Muscle of leg (tissue), 11 donors: Measurements from ENCODE around the gene SPG21. TPM values are rescaled to one million over a fixed set of nuclear protein-coding genes. Genes with fewer than 3 reads are reported as not detected.
"Not testable (repeated sequence)": the region's sequence is repeated elsewhere in the genome, so short reads cannot be mapped to it uniquely, and the experiment has no call there.

Source experiments
- DNase-seq: peaks from one replicate; pipeline ENCODE4 v3.0.0; 2013
- H3K27ac ChIP-seq: one replicate; pipeline ENCODE4 v1.5.1; 2013; ENCODE audit warnings: mild to moderate bottlenecking, low read length, control low read depth
- H3K27me3 ChIP-seq: one replicate; pipeline ENCODE4 v1.6.1; 2013; ENCODE audit warnings: low read length; ENCODE audit not compliant: control insufficient read depth, insufficient read depth
- H3K36me3 ChIP-seq: one replicate; pipeline ENCODE4 v1.6.1; 2013; ENCODE audit warnings: low read length; ENCODE audit not compliant: control insufficient read depth, insufficient read depth
- H3K4me1 ChIP-seq: one replicate; pipeline ENCODE4 v1.6.1; 2013; ENCODE audit warnings: low read length; ENCODE audit not compliant: control insufficient read depth, insufficient read depth
- H3K4me3 ChIP-seq: one replicate; pipeline ENCODE4 v1.5.1; 2013; ENCODE audit warnings: low read length, control low read depth
- H3K9me3 ChIP-seq: replicated peaks from 2 replicates; pipeline ENCODE4 v1.6.1; 2013; ENCODE audit warnings: low read depth, low read length; ENCODE audit not compliant: control insufficient read depth
- WGBS: methylation state at CpG from one replicate; pipeline ENCODE4 v1.1.5; 2013; ENCODE audit warnings: missing lambda C conversion rate; ENCODE audit not compliant: insufficient coverage; 5-methylcytosine and 5-hydroxymethylcytosine counted together
- polyA plus RNA-seq, 8 donors: library from polyadenylated mRNA; unstranded; fragments of 120-200 nt; gene quantifications; one replicate each; pipeline versions ENCODE4 v1.2.1 to v1.2.3, GENCODE V29; 2013; ENCODE audit warnings: inconsistent platforms in 1 of 8, low replicate concordance in 1 of 8; ENCODE audit not compliant: insufficient read length in 8 of 8, insufficient read depth in 1 of 8
- total RNA-seq: library from RNA; stranded (reverse); fragments of 120-200 nt; gene quantifications from one replicate; pipeline ENCODE4 v1.2.4, GENCODE V29; 2013

Gene SPG21
- total and polyA plus RNA-seq, 9 donors, result 57.5 to 102 (median 76.4) TPM

DNA sequence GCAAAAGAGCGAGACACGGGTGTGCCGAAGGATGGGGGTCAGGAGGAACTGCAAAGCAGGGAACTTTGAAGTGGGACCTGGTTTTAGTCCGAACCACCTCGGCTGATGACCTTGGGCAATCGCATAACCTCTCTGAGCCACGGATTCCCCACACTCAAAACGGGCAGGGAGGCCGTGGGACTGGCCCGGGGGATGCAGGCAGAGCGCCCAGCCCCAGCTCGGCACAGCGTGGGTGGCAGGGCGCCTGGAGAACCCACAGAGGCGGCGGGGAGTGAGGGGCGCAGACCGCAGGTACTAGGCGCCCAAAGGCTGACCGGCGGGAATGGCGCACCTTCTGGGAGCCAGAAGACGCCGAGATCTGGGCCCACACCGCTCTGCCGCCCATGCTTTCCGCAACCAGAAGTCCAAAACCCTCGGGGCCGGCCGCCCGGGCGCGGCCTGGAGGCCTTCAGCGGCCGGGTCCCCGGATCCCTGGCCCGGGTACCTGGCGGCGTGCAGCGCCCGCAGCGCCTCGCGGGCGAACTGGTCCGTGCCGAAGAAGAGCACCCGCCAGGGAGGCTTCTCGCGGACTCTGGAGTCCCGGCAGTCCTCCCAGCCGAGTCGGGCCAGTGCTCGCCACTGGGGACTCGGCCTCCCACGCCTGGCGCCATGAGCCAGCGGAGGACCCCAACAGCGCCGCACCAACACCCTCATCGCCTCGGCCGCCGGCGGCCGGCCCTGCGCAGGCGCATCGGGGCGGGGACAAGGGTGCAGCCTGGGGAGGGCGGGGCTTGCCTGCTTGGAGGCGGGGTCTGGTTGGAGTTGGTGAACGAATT lies 39.4 kb upstream of the SPG21 start, which contains the start of gene MTFMT:
TSS of gene MTFMT (minus strand) at position 719 of the 815 bp plus-strand sequence. CDS start at position 693, 26 bp downstream.
- under 1% methylated on average over 61 of the region's 73 CpGs for WGBS
- Histone ChIP-seq H3K36me3 (peaks cover 18% of the 10 kb centered on the region), H3K4me3 (peak within 1 kb of the TSS; percentile 73), H3K9me3 (no peaks in the 10 kb centered on the region), H3K4me1 (peaks cover 9% of the 10 kb centered on the region), H3K27ac (no peak within 1 kb of the TSS), H3K27me3 (peaks cover 3% of the 10 kb centered on the region)
- peak; percentile 92 for DNase-seq

DNA sequence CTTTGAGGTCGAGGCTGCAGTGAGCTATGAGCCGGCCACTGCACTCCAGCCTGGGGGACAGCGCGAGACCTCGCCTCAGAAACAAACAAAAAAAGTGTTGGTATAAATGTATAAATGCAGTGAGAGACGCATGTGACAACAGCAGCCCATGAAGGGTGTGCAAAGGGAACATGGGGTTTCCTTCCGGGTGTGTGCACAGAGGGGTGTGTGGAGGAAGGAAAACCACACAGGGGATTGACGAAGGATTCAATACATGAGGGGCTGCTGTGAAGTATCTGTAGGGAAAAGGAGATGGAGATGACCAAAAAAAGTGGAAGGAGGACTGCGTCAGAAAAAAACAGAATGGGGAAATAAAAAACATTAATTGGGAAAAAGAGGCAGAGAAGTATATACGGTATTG lies 38.6 kb upstream of the SPG21 start:
- no peak overlapping the region for H3K27ac ChIP-seq
- WGBS, result 33% methylated on average over 5 of the region's 10 CpGs

DNA sequence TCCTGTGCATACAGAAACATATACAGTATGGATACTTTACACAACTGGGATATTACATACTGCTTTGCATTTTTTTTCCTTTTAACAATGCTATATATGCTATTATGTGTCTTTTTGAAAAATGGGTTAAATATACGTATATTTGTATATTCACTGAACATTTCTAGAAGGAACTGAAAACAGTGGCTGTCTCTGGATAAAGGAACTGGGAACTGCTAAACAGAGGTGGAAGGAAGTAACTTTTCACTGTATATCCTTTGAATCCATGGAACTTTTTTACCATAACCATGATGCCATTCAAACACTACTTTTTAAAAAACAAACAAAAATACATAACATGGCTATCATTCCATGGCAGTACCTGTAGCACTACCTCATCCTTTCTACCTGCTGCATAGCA lies 37.9 kb upstream of the SPG21 start:
- DNase-seq, result no peak
- Histone ChIP-seq H3K4me3 (no peak overlapping the region), H3K36me3 (peaks cover 21% of the 10 kb centered on the region), H3K9me3 (no peaks in the 10 kb centered on the region), H3K27me3 (peaks cover 3% of the 10 kb centered on the region), H3K4me1 (peaks cover 9% of the 10 kb centered on the region), H3K27ac (no peak overlapping the region)
- no CpG with 5 or more reads among the region's 1 CpG for WGBS

More for the DNA sequence above, 38.6 kb upstream of the SPG21 start:
- H3K36me3 ChIP-seq, result peaks cover 18% of the 10 kb centered on the region
- H3K4me1 ChIP-seq, result peaks cover 9% of the 10 kb centered on the region
- DNase-seq, result no peak
- peaks cover 3% of the 10 kb centered on the region for H3K27me3 ChIP-seq
- H3K9me3 ChIP-seq, result no peaks in the 10 kb centered on the region
- H3K4me3 ChIP-seq, result peak overlapping the region; percentile 73

DNA sequence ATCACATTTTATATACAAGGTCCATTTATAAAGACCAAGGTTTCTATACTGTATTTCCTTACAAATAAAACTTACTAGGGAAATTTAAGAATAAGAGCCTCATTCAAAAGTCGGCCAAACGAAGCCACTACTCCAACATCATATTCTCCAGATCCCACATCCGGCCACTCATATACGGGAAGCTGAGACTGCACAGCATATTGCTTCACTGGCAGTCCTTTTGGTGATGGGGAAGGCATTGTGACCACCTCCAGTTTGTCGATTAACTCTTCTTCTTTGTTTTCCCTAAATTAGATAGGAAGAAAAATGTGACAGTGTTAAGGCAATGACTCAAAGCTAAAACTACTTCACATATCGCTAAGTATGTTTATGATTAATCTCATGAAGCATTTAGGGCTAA lies 37.0 kb upstream of the SPG21 start:
- peaks cover 3% of the 10 kb centered on the region for H3K27me3 ChIP-seq
- no CpG with 5 or more reads among the region's 6 CpGs for WGBS
- peaks cover 22% of the 10 kb centered on the region for H3K36me3 ChIP-seq
- H3K4me3 ChIP-seq, result no peak overlapping the region
- H3K27ac ChIP-seq, result no peak overlapping the region
- H3K9me3 ChIP-seq, result no peaks in the 10 kb centered on the region
- H3K4me1 ChIP-seq, result peaks cover 9% of the 10 kb centered on the region
- DNase-seq, result no peak

DNA sequence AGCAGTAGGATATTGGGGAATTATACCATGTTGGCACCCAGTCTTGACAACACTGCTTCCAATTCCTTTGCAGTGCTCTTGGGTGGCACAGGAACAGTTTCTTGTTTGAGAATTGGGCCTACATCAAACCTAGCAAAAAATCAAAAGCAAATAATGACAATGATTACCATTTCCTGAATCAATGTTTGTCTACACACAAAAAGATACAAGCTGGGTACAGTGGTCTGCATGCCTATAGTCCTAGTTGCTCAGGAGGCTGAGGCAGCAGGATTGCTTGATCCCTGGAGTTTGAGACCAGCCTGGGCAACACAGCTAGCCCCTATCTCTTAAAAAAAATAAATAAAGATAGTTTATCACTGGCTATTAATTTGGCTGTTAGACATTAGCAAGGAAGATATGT lies 31.8 kb upstream of the SPG21 start:
- DNase-seq, result no peak
- Histone ChIP-seq H3K4me1 (no peaks in the 10 kb centered on the region), H3K36me3 (peaks cover 36% of the 10 kb centered on the region), H3K9me3 (no peaks in the 10 kb centered on the region), H3K4me3 (no peak overlapping the region), H3K27ac (no peak overlapping the region), H3K27me3 (no peaks in the 10 kb centered on the region)

DNA sequence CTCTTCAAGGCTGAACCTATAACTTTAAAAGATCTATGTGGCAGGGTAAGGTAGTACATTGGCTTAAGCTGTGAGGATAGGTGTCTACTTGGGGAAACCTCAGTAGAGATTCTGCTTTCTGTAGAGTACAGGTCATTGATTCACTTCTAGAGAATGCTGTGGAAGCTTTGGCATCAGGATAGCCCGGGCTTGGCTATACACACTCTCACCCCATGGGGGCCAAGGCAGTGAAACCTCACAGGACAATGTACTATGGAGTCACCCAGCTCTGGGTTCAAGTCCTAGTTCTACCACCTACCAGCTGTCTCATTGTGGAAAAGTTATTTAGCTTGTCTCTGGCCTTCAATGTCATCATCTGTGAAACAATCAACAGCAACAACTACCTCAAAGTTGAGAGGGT lies 30.7 kb upstream of the SPG21 start:
- no peak overlapping the region for H3K4me3 ChIP-seq
- no peaks in the 10 kb centered on the region for H3K9me3 ChIP-seq
- H3K4me1 ChIP-seq, result no peaks in the 10 kb centered on the region
- DNase-seq, result no peak
- no peak overlapping the region for H3K27ac ChIP-seq
- no peaks in the 10 kb centered on the region for H3K27me3 ChIP-seq
- peaks cover 31% of the 10 kb centered on the region for H3K36me3 ChIP-seq
- no CpG with 5 or more reads among the region's 1 CpG for WGBS

DNA sequence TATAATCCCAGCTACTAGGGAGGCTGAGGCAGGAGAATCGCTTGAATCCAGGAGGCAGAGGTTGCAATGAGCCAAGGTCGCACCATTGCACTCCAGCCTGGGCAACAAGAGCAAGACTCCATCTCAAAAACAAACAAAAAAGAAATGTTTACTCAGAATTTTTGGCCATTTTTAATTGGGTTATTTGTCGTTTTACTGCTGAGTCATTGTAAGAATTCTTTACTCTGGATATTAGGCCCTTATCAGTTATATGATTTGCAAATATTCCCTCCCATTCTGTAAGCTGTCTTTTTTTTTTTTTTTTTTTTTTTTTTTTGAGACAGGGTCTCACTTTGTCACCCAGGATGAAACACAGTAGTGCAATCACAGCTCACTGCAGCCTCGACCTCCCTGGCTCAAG lies 21.5 kb upstream of the SPG21 start:
- not testable (repeated sequence) for DNase-seq, H3K27ac ChIP-seq, H3K27me3 ChIP-seq, H3K4me3 ChIP-seq, H3K4me1 ChIP-seq, H3K9me3 ChIP-seq
- peaks cover 27% of the 10 kb centered on the region for H3K36me3 ChIP-seq
- WGBS, result no CpG with 5 or more reads among the region's 4 CpGs

DNA sequence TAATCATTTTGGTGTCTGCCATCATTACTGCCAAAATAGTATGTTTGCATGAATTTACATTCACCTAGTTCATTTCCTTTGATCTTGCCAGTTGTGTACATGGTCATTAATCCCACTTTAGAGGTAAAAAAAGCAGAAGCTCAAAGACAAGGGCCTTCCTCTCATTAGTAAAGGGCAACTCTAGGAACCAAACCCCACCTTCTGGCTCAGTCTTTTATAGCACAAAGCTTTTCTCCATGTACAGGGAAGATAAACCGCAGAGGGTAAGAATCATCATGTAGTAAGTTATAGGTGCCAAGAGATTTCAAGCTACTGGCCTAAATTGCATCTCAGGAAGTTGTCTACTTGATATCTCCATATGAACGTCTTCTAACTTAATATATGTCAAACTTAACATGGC lies 19.3 kb upstream of the SPG21 start:
- no peaks in the 10 kb centered on the region for H3K4me1 ChIP-seq
- no peak overlapping the region for H3K4me3 ChIP-seq
- H3K27me3 ChIP-seq, result no peaks in the 10 kb centered on the region
- H3K9me3 ChIP-seq, result peaks cover 8% of the 10 kb centered on the region
- peaks cover 15% of the 10 kb centered on the region for H3K36me3 ChIP-seq
- DNase-seq, result no peak
- 54% methylated on average over 1 of the region's 2 CpGs for whole genome bisulfite sequencing
- no peak overlapping the region for H3K27ac ChIP-seq

DNA sequence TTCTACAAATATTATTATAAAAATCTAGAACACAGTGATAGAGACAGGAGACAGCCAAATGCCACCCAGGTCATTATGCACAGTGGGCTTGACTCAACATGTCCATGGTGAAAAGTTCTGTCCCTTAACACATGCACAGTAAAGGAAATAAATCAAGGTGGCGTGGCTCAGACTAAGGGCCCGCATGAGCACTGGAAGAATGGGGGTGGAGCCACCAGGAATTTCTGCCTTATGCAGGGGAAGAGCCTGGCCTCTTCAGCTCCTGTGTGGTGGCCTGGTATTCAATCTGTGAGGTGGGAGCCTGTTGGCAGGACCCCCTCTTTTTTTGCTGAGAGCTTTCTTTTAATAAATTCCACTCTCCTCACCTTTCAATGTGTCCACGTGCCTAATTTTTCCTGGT lies 17.2 kb upstream of the SPG21 start:
- no peaks in the 10 kb centered on the region for H3K27me3 ChIP-seq
- H3K9me3 ChIP-seq, result no peaks in the 10 kb centered on the region
- H3K36me3 ChIP-seq, result peaks cover 2% of the 10 kb centered on the region
- no peak for DNase-seq
- H3K27ac ChIP-seq, result no peak overlapping the region
- no peaks in the 10 kb centered on the region for H3K4me1 ChIP-seq
- H3K4me3 ChIP-seq, result no peak overlapping the region
- WGBS, result 60% methylated on average over 1 of the region's 3 CpGs

DNA sequence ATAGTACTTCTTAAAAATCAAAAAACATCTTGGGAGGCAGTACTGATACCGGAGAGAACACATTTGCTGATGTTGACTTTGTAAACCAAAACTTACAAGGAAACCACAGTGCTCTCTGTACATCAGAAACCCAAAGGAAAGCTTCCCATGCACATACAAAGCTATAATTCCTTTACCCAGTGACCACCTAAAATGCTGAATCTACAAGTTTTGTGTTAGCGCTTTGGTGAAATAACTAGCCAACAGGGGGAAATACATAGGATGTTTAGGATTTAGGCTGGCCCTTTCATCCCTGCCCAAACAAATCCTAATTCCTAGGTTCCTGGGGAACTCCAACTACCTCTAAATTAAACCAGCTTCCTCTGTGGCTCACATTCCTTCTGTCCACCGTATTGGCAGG lies 15.3 kb upstream of the SPG21 start:
- Histone ChIP-seq H3K36me3 (peaks cover 4% of the 10 kb centered on the region), H3K9me3 (no peaks in the 10 kb centered on the region), H3K4me1 (no peaks in the 10 kb centered on the region), H3K27ac (no peak overlapping the region), H3K4me3 (no peak overlapping the region), H3K27me3 (no peaks in the 10 kb centered on the region)
- 61% methylated on average over 2 of the region's 3 CpGs for WGBS
- DNase-seq, result no peak
